HUDEP-2 (cell line): ENCODE measurements around the gene KCTD15.

ENCODE experiments used
- DNase-seq, 76 experiments: peaks; one replicate each; lab custom pipeline; 2025; ENCODE audit not compliant: unreplicated experiment in 76 of 76; lab: John Stamatoyannopoulos, UW

KCTD15 gene, protein sequence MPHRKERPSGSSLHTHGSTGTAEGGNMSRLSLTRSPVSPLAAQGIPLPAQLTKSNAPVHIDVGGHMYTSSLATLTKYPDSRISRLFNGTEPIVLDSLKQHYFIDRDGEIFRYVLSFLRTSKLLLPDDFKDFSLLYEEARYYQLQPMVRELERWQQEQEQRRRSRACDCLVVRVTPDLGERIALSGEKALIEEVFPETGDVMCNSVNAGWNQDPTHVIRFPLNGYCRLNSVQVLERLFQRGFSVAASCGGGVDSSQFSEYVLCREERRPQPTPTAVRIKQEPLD

DNA sequence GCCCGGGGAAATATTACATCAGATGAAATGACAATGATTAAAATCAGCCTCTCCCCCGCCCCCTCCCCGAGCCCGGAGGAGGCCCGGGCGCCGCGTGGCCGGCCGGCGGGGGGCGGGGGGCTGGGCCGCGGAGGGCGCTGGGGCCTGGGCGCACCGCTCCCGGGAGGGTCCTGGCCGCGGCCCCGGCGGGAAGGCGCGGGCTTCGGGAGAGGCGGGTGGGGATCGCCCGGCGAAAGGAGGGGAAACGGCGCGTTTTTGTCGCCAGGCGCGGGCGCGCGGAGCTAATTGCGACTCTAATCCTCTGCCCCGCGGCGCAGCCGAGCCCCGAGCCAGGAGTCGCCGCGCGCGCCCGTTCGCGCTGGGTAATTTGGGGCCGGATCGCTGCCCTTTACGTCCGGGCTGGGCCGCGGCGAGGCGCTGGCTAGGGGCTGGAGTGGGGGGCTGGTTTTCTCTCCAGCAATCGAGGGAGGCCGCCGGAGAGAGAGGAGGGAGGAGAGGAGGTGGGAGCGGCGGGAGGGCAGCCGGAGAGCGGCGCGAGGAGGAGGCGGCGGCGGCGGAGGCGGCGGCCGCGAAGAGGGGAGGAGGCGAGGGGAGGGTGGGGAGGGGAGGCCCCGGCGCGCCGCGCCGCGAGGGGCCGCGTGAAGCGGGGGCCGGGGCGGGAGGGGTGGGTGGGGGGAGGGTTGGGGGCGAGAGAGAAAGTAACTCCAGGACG is at the start of gene KCTD15:
TSS of gene KCTD15 (plus strand) at position 707 of the 712 bp plus-strand sequence. CDS start 3,585 bp downstream, outside the sequence.
- peak in 32 of 76 experiments; percentile 18 to 80 (median 46) for DNase-seq

- no peak for DNase-seq
Measured at GRCh38 chr19:33747273-33747672, 49.4 kb upstream of the KCTD15 start.

DNA sequence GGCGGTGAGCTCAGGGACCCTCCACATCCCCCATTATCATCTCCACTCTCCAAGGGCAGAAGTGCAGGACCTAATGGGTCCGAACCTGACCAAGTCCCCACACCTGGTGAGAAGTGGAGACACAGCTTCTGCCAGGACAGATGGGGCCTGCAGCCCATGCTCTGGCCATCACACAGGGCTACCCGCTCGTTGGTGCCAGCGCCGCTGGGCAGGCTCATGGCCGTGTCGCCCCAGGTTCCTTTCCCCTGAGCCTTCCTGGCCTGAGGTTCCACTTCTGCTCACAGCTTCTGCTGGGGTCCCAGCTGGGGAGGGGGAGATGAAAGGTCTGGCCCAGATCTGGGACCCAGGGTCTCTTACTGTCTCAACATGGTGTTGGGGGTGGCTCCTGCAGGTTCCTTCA is 48.4 kb upstream of the KCTD15 start:
- DNase-seq = no peak

- DNase-seq = no peak
Measured at GRCh38 chr19:33749016-33749415, 47.7 kb upstream of the KCTD15 start.

DNA sequence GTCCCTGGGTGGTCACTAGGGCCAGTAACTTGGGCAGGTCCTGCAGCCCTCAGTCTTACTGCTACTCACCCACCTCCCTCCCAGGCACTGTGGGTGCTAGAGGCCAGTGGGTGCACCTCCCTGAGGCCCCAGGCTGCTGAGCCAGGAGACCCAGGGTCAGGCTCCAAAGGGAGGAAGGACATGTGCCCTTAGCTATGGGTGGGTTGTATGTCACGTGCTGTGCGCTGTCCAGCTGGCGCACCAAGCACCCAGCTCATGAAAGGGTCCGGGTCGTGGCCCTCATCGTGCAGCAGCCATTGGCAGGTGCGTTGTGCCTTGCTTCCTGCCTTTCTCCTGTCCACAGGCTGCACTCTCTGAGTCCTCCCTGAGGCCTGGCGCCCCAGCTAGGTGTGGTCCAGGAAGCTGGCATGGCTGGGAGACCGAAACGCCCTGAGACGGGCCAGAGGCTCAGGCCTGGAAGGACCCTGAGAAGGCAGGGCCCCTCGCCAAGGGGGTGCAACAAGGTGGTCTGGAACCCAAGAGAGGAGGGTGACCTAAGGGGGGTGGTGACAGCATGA is 47.0 kb upstream of the KCTD15 start:
- no peak for DNase-seq

DNA sequence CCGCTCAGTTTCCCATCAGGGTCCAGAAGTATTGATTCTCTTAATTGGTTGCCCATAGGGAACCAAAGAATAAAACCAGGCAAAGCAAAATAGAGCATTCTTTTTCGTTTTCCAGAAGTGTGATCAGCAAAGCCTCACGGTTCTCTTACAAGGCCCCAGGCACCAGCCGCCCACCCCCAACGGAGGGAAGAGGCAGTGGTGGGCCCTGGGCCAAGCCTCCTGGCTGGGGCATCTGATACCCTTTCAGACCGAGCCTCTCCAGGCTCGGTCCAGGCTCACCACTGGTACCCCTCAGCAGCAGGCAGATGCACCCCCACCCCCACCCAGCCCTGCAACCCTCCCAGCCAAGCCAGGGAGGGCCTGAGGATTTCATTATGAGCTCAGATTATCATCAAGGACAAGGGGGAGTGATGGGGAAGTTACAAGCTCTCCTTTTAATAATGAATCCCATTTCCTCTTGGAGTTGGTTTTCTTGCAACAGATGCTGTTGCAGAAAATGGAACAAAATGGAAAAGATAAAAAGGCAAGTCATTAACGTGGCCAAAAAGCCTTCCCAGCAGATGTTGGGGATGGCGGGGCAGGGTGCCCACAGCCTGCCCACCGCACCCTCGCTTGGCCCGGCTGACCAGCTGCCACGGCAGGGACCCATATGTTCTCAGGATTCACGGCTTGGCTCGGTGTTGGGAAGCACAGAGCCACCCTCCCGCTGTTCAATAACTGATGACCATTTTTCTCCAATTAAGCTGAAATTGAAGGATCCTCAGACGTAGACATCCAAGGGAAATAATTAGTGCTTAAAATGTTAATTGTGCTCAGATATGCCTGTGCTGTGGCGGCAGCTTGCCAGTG is 45.9 kb upstream of the KCTD15 start:
- DNase-seq = no peak

GRCh38 chr19:33751436-33751770 is 45.3 kb upstream of the KCTD15 start:
- no peak for DNase-seq

DNA sequence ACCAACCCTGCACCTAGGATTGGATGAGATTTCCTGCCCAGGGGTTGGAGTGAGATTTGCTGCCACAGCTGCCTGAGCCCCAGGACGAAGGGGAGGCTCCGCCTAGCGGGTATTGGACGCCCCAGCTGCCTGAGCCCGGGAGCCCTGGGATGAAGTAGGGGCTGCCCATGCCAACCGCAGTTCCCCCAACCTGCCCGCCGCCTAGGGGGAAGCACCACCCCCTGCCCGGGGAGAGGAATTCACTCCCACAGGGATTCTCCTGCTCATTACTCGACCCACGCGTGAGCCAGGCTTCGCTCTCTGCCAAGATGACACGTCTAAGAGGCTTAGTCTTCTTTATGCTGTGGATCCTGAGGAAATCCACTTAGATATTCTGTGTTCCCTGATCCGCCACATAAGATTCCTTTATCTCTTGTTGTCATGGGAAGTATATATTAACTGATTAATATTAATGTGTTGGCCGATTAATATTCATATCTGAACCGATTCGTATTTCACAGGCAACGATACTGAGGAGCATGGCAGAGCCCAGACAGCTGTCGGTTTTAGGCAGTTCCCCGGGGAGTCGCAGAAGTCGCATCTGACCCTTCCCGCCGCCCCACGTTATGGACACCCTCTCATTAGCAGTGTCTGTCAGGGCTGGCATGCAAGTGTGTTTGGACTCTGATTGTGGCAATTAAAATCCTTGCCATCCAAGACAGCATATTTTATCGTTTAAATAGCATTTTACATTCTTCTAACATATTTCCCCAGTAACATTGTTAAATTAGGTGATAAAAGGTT is 44.5 kb upstream of the KCTD15 start:
- DNase-seq = no peak

GRCh38 chr19:33752945-33753344 is 43.7 kb upstream of the KCTD15 start:
- no peak for DNase-seq

- DNase-seq = no peak
Measured at GRCh38 chr19:33754361-33754760, 42.3 kb upstream of the KCTD15 start.

- no peak for DNase-seq
Measured at GRCh38 chr19:33755099-33756035, 41.3 kb upstream of the KCTD15 start.

GRCh38 chr19:33756177-33756576 is 40.5 kb upstream of the KCTD15 start:
- no peak for DNase-seq

DNA sequence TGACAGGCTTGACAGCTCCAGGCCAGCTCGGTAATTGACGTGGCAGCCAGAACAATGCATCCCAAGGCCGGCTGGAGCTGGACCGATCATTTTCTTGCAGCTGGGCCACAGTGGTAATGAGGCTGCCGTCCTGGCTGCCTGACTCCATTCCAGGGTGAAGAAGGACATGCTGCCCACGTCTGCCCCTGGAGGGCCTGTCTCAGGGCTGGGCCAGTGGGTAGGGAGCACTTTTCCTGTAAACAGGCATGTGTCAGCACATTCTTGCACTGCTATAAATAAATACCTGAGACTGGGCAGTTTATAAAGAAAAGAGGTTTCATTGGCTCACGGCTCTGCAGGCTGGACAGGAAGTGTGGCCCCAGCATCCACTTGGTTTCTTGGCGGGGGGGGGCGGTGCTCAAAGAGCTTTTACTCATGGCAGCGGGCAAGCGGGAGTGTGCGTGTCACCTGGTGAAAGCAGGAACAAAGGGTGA is 38.1 kb upstream of the KCTD15 start:
- DNase-seq = no peak

DNA sequence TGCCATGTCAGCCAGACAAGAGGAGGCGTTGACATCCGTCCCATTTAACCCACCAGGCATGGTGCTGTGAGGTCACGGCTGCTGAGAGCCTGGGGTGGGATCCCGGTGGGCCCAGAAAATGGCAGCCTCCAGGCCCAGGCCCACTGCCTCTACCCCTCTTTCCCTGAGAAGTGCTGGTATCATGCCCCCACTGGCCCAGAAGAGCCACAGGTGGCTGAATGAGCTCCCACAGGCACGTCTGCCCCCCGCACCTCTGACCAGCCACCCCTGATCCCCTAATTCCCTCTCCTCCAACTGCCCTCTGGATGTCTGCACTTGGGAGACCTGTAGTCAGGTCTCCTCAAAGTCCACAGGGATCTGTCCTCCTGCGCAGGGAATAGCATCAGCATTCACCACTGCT is 37.3 kb upstream of the KCTD15 start:
- DNase-seq = no peak

GRCh38 chr19:33763633-33764371 is 32.9 kb upstream of the KCTD15 start:
- no peak for DNase-seq

DNA sequence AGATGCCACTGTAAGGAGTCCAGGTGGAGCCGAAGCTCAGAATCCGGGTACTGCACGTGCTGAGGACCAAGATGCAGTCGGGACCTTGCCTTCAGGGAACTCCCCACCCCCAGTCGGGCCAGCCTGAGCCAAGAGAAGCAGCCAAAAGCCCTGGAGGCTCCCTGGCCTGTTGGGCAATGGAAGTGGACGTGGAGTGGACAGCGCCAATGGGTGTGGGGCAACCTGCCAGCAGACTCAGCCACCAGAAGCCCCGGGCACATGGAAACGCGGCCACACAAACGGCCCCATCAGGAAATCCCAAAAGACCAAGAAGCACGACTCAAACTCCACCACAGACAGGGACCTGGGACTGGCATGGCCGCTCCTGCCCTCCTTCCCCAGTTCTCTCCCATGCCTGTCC is 30.0 kb upstream of the KCTD15 start:
- DNase-seq = no peak

DNA sequence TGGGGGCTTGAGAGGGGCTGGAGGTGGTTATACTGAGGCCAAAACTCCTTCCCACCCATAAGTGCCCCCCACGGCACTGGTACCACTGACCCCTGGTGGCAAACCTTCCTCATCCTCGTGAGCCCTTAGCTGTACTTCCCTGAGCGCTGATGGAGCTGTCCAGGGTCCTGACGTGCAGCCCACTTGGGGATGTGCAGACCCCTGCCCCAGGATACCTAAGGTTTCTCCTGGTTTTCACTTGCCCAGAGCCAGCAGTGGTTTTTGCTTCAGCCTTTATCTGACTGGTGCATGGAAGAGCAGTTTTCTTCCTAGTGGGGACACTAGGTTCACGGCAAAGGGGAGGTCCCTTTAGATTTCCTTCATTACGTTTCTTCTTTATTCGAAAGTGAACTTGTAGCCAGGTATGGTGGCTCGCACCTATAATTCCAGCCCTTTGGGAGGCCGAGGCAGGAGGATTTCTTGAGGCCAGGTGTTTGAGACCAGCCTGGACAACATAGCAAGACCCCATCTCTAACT is 28.7 kb upstream of the KCTD15 start:
- DNase-seq = peak in 34 of 76 experiments; percentile 4 to 44 (median 16)

GRCh38 chr19:33769208-33769607 is 27.5 kb upstream of the KCTD15 start:
- no peak for DNase-seq
